ENCODE results near the gene CPEB2. TPM values are rescaled to one million over a fixed set of nuclear protein-coding genes. Genes with fewer than 3 reads are reported as not detected.

The CPEB2 gene
- total and polyA plus RNA-seq, 9 of the 15 experiments (the other 6 are each of a cell fraction or from before 2014, with no cell fraction given), result 0.39 to 3.0 (median 1.4) TPM

GRCh38 chr4:15001248-15001868 lies 923 bp upstream of the CPEB2 start (continued):
- TF ChIP-seq, protein P1, sequence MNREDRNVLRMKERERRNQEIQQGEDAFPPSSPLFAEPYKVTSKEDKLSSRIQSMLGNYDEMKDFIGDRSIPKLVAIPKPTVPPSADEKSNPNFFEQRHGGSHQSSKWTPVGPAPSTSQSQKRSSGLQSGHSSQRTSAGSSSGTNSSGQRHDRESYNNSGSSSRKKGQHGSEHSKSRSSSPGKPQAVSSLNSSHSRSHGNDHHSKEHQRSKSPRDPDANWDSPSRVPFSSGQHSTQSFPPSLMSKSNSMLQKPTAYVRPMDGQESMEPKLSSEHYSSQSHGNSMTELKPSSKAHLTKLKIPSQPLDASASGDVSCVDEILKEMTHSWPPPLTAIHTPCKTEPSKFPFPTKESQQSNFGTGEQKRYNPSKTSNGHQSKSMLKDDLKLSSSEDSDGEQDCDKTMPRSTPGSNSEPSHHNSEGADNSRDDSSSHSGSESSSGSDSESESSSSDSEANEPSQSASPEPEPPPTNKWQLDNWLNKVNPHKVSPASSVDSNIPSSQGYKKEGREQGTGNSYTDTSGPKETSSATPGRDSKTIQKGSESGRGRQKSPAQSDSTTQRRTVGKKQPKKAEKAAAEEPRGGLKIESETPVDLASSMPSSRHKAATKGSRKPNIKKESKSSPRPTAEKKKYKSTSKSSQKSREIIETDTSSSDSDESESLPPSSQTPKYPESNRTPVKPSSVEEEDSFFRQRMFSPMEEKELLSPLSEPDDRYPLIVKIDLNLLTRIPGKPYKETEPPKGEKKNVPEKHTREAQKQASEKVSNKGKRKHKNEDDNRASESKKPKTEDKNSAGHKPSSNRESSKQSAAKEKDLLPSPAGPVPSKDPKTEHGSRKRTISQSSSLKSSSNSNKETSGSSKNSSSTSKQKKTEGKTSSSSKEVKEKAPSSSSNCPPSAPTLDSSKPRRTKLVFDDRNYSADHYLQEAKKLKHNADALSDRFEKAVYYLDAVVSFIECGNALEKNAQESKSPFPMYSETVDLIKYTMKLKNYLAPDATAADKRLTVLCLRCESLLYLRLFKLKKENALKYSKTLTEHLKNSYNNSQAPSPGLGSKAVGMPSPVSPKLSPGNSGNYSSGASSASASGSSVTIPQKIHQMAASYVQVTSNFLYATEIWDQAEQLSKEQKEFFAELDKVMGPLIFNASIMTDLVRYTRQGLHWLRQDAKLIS (CRISPR knock-in tag; IDR thresholded peaks at IDR 0.05), result peak; percentile 76; the same call in 1 of the 2 replicates
- TF ChIP-seq MAFG (tag; conservative IDR thresholded peaks at IDR 0.05) (0 out of 2 replicates have a peak, but pooled peaks have one; percentile 16), ZNF311 (CRISPR knock-in tag; IDR thresholded peaks at IDR 0.05) (no peak), TFAM (CRISPR knock-in tag; conservative IDR thresholded peaks at IDR 0.05) (no peak), NEUROD1 (IDR thresholded peaks at IDR 0.05; ENCODE audit: borderline replicate concordance, low read depth, low read length, partially characterized antibody) (peak; percentile 5), SAP30 (IDR thresholded peaks at IDR 0.05; ENCODE audit: borderline replicate concordance, insufficient read depth, low read depth, low read length, poor library complexity, severe bottlenecking) (peak; percentile 61), ATF3 (IDR thresholded peaks at IDR 0.05) (no peak), ATF3 (CRISPR knock-in tag; conservative IDR thresholded peaks at IDR 0.05) (no peak)
- TF ChIP-seq, protein P2, sequence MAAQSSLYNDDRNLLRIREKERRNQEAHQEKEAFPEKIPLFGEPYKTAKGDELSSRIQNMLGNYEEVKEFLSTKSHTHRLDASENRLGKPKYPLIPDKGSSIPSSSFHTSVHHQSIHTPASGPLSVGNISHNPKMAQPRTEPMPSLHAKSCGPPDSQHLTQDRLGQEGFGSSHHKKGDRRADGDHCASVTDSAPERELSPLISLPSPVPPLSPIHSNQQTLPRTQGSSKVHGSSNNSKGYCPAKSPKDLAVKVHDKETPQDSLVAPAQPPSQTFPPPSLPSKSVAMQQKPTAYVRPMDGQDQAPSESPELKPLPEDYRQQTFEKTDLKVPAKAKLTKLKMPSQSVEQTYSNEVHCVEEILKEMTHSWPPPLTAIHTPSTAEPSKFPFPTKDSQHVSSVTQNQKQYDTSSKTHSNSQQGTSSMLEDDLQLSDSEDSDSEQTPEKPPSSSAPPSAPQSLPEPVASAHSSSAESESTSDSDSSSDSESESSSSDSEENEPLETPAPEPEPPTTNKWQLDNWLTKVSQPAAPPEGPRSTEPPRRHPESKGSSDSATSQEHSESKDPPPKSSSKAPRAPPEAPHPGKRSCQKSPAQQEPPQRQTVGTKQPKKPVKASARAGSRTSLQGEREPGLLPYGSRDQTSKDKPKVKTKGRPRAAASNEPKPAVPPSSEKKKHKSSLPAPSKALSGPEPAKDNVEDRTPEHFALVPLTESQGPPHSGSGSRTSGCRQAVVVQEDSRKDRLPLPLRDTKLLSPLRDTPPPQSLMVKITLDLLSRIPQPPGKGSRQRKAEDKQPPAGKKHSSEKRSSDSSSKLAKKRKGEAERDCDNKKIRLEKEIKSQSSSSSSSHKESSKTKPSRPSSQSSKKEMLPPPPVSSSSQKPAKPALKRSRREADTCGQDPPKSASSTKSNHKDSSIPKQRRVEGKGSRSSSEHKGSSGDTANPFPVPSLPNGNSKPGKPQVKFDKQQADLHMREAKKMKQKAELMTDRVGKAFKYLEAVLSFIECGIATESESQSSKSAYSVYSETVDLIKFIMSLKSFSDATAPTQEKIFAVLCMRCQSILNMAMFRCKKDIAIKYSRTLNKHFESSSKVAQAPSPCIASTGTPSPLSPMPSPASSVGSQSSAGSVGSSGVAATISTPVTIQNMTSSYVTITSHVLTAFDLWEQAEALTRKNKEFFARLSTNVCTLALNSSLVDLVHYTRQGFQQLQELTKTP (IDR thresholded peaks at IDR 0.05; ENCODE audit: low read depth in 1 of 2, partially characterized antibody in 2 of 2), result peak in 1 of 2 experiments; percentile 57
- TF ChIP-seq, protein P3, sequence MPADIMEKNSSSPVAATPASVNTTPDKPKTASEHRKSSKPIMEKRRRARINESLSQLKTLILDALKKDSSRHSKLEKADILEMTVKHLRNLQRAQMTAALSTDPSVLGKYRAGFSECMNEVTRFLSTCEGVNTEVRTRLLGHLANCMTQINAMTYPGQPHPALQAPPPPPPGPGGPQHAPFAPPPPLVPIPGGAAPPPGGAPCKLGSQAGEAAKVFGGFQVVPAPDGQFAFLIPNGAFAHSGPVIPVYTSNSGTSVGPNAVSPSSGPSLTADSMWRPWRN (IDR thresholded peaks at IDR 0.05; ENCODE audit: low read depth), result 0 out of 2 replicates have a peak, but pooled peaks have one; percentile 27
